ENCODE results near the gene TYRP1.

Gene TYRP1

DNA sequence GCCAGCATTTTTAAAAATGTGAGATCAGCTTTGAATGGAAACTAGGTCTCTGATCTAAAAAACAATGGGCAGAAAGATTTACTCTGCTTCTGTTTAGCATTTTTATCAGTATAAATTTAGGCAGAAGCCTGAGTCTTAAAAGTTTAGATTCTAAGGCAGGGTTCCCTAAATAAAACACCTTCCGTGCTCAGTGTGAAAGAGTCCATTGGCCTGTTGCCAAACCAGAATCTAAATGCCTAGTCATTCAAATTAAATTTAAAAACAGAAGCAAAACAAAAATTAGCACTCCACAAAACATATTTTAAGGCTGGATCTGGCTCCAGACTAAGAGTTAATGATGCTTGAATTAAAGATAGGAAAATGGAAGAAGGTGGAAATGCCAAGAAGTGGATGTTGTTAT lies 4.5 kb downstream of the TYRP1 start:
- DNase-seq = no peak

- no peak for DNase-seq
Observed at GRCh38 chr9:12698266-12698665, 5.1 kb downstream of the TYRP1 start.

DNA sequence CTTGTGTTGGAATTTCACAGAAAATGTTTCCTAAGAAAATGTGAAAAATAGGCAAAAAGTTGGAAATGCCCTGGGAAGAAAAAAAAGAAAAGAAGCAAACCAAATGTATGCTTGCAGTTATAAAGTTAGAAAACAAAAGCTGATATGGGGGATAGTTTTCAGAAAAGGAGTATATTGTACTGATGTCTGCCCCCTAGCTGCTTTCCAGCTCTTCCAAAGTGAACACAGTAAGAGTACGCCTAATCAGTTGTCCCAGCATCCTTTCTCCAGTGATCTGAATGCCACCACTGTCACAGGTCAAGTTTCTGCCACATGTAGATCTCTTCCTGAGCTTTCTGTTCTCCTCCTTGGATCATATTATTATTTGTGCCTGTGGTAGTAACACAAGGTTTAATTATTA lies 5.8 kb downstream of the TYRP1 start:
- DNase-seq = peak in 1 of 2 experiments; percentile 3

GRCh38 chr9:12699529-12699928 lies 6.3 kb downstream of the TYRP1 start:
- DNase-seq = peak in 1 of 2 experiments; percentile 0

- DNase-seq = no peak
Observed at GRCh38 chr9:12701126-12701525, 7.9 kb downstream of the TYRP1 start.

DNA sequence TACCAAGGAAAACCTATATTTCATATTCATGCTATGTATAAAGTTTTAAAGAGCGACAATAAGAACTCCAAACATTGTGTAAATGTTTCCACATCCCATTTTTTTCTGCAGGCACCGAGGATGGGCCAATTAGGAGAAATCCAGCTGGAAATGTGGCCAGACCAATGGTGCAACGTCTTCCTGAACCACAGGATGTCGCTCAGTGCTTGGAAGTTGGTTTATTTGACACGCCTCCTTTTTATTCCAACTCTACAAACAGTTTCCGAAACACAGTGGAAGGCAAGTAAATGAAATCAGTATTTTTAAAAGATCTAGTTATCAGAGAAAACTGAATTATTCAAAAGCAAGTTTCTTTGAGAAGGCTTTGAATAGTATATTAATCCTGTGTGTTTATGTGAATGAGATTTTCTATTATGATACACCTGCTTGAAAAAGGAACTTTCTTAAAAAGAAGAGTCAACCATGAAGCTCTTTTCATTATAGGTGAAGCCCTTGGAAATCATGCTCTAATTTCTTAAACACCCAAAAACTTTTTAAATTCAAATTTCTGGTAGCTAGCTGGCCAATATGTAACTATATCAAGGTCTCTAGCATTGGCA lies 9.1 kb downstream of the TYRP1 start:
- DNase-seq = peak in 1 of 2 experiments; percentile 2

DNA sequence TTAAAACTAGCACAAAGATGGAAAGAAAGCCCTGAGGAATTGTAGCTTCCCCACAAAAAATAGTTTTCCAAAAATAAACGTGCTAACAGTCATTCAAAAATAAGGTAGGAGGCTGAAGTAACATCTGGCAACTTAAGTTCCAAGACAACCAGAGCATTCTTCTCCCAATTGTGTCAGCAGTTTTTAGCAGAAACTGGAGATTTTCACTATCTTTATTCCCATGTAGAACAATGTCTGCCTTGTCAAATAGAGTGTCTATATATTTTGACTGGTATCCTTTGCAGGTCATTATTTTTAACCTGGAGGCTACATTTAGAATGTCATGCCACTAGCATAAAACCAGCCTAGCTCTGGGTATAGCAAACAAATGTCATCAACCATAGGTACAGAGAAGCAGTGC lies 10.8 kb downstream of the TYRP1 start:
- DNase-seq = no peak

DNA sequence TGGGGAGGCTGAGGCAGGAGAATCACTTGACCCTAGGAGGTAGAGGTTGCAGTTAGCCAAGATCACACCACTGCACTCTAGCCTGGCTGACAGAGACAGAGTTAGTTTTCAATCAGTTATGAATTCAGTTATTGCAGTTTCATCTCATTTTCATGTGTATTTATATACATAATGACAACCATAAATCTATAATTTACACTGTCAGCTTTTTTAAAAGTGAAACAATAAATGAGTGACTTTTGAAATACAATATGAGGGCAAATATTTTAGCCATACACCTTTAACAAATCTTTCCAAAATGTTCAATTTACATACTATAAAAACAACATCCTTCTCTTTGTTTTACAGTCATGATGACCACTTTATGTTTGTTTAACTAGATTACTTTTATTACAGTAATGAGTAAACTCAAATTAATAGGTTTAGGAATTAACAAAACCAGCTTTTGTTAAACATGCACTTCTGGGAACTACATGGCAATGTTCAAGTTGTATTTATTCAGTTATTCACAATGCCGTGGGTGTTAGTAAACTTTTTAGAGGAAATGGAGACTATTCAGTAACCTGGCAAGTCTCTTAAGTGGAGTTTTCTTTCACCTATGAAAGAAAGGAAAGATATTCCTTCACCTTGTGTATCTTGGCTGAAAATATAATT lies 12.7 kb downstream of the TYRP1 start:
- no peak for DNase-seq

GRCh38 chr9:12708562-12709298 lies 15.5 kb downstream of the TYRP1 start:
- peak in 1 of 2 experiments; percentile 18 for DNase-seq

- no peak for DNase-seq
Observed at GRCh38 chr9:12712532-12712931, 19.3 kb downstream of the TYRP1 start.

- DNase-seq = no peak
Observed at GRCh38 chr9:12715268-12715667, 22.1 kb downstream of the TYRP1 start.

DNA sequence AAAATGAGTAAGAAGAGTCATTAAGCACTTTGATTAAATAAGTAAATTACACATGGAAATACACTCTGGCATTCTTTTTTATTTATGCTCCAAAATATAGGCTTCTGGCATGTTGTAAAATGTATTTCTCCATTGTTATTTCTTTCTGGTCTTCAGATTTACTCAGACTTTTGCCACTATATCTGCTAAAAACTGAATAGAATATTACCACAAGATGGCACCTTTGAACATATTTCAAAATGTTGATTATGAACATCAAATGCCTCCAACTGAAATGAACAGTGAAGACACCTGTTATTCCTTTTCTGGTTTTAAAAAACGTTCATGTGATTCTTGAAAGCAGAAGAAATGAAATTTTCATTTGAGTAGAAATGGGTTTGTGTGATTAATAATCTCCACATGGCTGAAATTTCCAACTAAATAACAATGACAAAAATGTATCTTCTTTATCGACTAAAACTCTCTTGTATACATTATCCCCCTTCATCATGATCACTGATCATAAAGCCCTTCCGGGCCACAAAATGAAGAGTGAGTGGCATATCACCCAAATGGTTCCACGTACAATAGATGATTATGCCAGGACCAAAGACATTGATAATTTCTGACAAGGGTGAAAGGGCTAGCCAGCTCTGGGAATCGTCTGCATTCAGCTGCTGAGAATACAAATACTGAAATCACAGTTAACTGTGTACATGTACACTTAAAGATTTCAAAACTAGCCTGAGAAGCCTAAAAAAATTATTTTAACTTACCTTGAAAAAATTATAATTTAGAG lies 23.8 kb downstream of the TYRP1 start:
- peak in 1 of 2 experiments; percentile 0 for DNase-seq

DNA sequence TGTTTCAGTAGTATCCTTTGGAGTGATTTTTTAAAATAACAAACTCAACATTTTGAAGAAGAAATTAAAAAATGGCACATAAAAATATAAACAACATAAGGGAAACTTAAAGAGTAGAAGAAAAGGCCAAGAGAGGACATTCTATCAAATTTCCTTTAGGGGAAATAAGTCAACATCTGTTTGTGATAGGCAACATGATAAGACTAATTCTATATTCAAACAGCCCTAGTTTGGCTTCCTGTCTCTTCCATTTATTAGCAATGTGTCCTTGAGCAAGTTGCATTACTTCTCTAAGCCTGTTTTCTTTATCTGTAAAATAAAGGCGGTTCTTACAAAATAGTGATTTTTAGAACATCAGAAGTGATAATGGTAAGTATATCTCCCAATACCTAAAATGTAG lies 24.7 kb downstream of the TYRP1 start:
- no peak for DNase-seq

DNA sequence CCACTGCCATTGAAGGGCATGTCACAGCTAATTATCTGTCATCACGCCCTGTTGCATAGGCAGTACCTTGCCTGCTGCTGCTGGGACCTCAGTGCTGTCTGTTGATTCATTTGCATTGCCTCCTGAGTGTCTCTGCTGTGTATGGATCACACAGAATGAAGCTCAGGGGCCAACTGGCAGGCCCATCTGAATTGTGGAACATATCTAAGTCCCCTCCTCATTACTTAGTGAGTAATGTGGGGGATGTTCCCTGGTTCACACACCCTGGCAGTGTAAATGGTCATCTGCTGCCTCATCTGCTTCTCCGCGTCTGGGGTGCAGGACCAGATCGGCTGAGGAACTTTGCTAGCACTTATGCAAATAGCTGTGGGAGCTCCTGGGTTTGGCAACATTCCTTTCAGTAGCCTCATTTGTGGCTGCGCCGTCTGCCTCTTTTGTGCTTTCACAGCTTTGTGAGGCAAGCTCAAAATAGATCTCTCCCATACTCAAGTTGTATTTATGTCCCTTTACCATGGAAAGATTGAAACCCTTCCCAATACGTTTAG lies 25.4 kb downstream of the TYRP1 start:
- no peak for DNase-seq

GRCh38 chr9:12719431-12719830 lies 26.2 kb downstream of the TYRP1 start:
- DNase-seq = peak in 1 of 2 experiments; percentile 26

- no peak for DNase-seq
Observed at GRCh38 chr9:12720551-12720950, 27.4 kb downstream of the TYRP1 start.

- no peak for DNase-seq
Observed at GRCh38 chr9:12722131-12722530, 28.9 kb downstream of the TYRP1 start.

DNA sequence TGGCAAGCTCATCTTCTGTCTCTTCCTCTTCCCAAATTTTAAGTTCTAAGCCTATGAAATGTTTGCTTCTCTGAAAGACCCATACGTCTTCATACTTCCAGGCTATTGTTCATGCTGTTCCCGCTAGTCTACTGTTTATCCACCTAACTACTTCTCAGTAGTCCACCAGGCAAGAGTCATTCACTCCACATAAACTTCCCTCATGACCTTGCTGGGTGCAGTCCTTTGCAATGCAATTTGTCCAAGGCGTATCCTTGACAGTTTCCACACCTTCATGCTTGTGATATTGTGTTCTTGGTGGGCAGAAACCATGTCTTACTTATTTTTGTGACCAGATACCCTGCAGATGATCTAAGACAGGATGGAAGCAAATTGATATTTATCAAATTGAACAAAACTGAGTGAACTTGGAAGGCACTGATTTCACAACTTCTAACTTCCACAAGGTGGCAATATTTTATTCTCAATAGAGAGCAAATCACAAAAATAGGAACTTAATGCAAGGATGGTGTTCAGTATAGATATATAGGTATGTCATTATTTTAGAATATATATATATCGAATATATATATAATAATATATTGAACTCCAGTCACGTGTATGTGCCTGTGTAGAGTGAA lies 30.3 kb downstream of the TYRP1 start:
- DNase-seq = no peak

- DNase-seq = no peak
Observed at GRCh38 chr9:12726795-12727194, 33.6 kb downstream of the TYRP1 start.

- DNase-seq = no peak
Observed at GRCh38 chr9:12730198-12730597, 37.0 kb downstream of the TYRP1 start.

GRCh38 chr9:12730927-12731326 lies 37.7 kb downstream of the TYRP1 start:
- no peak for DNase-seq

DNA sequence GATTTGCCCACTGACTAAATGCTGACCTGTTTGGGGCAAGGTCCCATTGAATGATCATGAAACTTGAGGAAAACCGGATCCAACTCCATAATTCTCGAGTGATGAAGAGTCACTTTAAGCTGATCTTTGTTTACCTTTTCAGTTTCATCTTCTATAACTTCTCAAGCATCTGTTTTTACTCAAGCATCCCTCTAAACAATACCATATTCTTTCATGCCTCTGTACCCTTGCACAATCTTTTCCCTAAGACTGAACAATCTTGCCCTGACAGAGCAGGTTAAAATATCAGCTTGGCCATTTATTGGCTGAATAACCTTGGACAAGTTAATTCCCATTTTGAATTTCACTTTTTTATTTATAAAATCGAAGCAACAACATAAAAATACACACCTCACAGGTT lies 39.8 kb downstream of the TYRP1 start:
- DNase-seq = no peak

DNA sequence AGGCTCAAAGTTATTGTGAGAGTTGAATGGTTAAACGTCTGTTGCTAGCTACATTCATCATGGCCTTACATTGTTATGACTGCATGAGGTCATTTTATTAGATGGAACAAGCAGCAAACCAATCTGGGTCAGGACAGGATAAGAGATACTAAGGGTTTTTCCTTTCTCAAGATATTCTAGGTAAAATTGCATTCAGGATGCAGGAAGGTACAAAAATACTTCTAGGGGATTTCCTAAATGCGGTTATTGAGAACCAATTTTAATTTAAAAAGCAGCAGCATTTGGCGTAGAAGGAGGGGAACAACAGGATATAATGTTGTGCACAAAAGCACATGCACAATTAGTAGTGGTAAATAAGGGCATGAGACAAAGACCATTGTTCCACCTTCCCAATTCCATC lies 42.5 kb downstream of the TYRP1 start:
- no peak for DNase-seq

Data from SW 1271 (cell line).